Measurements from ENCODE around the gene OPTN. TPM values are rescaled to one million over a fixed set of nuclear protein-coding genes. Genes with fewer than 3 reads are reported as not detected.

Gene OPTN
- total and polyA plus RNA-seq, 2 of the 8 experiments (the other 6 are each of a cell fraction or from before 2014, with no cell fraction given), result 4.8 to 20.1 TPM

DNA sequence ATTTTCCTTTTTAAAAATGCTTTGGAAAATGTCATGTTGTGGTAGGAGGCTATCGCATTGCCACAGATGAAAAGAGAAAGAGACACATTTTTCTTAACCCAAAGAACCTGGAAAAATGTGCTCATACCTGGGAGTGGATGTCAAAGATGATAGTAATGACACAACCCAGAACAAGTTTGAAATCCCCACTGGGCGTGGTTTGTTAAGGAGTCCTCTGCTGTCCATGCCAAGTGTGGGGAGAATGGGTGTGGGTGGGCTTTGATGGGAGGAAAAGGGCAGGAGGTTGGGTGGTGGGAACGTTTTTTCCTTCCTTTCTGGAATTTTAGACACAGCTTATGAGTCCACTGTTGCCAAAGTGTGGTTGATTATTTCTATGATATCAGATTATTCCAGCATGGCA is 10.9 kb downstream of the OPTN start:
- H3K18ac ChIP-seq (ENCODE audit: extremely low read depth, low read length), result no peak overlapping the region
- H3K27me3 ChIP-seq (replicated peaks in 1 of 4; ENCODE audit: control insufficient read depth in 3 of 4, extremely low read depth in 1 of 4, insufficient read depth in 3 of 4, low read length in 3 of 4), result no peaks in the 10 kb centered on the region
- no peak overlapping the region for H3K56ac ChIP-seq (replicated peaks; ENCODE audit: insufficient read length, low read depth, low read length)
- no peak overlapping the region for H2BK20ac ChIP-seq (ENCODE audit: low read length)
- DNase-seq (ENCODE audit: low read depth in 1 of 2, low spot score in 2 of 2), result no peak
- H3K9ac ChIP-seq (replicated peaks in 1 of 4; ENCODE audit: extremely low read depth in 1 of 4, low read depth in 3 of 4, low read length in 3 of 4), result no peak overlapping the region
- no peaks in the 10 kb centered on the region for H4K20me1 ChIP-seq (replicated peaks in 1 of 2; ENCODE audit: control insufficient read depth in 1 of 2, insufficient read depth in 2 of 2, low read length in 2 of 2)
- H3K23me2 ChIP-seq (ENCODE audit: low read depth, low read length), result no peaks in the 10 kb centered on the region; the same call in 1 of the 2 replicates
- H3K4me1 ChIP-seq (replicated peaks in 1 of 4; ENCODE audit: control insufficient read depth in 3 of 4, insufficient read depth in 4 of 4, low read length in 3 of 4), result no peaks in the 10 kb centered on the region
- H3K9me3 ChIP-seq (ENCODE audit: insufficient read depth in 2 of 2, low read depth in 1 of 2, low read length in 1 of 2), result no peaks in the 10 kb centered on the region
- no peak overlapping the region for H3K27ac ChIP-seq (ENCODE audit: low read depth, low read length)
- TF ChIP-seq MAX (IDR thresholded peaks at IDR 0.05), result no peak
- no peak overlapping the region for H3K4me2 ChIP-seq (ENCODE audit: insufficient read depth in 1 of 2, low read depth in 2 of 2, low read length in 2 of 2)
- no peak for FAIRE-seq
- no peak overlapping the region for H2BK5ac ChIP-seq (ENCODE audit: low read depth, low read length)
- no peak overlapping the region for H4K8ac ChIP-seq (ENCODE audit: extremely low read depth, insufficient read depth, low read length)
- 89% methylated on average over 2 of the region's 3 CpGs; no CpG with 5 or more reads in 1 of the 2 experiments for WGBS, 2 experiments (ENCODE audit: extremely low coverage in 1 of 2, insufficient coverage in 1 of 2, insufficient read length in 1 of 2, insufficient replicate concordance in 2 of 2, low coverage in 1 of 2, low lambda C conversion rate in 2 of 2, missing lambda C conversion rate in 1 of 2)
- no peaks in the 10 kb centered on the region for H3K79me1 ChIP-seq (ENCODE audit: low read depth, low read length)
- no peak overlapping the region for H2BK120ac ChIP-seq (replicated peaks; ENCODE audit: low read depth, low read length)
- no peak overlapping the region for H3K14ac ChIP-seq (ENCODE audit: insufficient read length)
- ChIA-PET CTCF (ENCODE audit: partially characterized antibody) (no interaction called here), POLR2A (ENCODE audit: partially characterized antibody) (no interaction called here)
- H2AK5ac ChIP-seq (ENCODE audit: low read depth, low read length), result no peak overlapping the region
- H2AFZ ChIP-seq (ENCODE audit: low read length), result no peak overlapping the region
- no peak overlapping the region for H2BK12ac ChIP-seq (ENCODE audit: low read depth, low read length)
- H3K23ac ChIP-seq (ENCODE audit: insufficient read length), result no peak overlapping the region
- no peak overlapping the region for H2BK15ac ChIP-seq (ENCODE audit: low read length)
- no peak overlapping the region for H4K91ac ChIP-seq (replicated peaks; ENCODE audit: insufficient read length, low read length)
- H3K79me2 ChIP-seq (ENCODE audit: control insufficient read depth in 1 of 2, insufficient read depth in 2 of 2, low read length in 2 of 2), result no peaks in the 10 kb centered on the region
- no peak overlapping the region for H3K4me3 ChIP-seq (ENCODE audit: extremely low read depth in 1 of 4, insufficient read depth in 2 of 4, low read depth in 3 of 4, low read length in 4 of 4)
- no peak overlapping the region for H4K5ac ChIP-seq (ENCODE audit: insufficient read length, low read depth, low read length)
- H3K4ac ChIP-seq (replicated peaks; ENCODE audit: insufficient read length, low read depth, low read length), result no peak overlapping the region
- H3K36me3 ChIP-seq (ENCODE audit: control insufficient read depth in 2 of 4, insufficient read depth in 4 of 4, low read length in 3 of 4), result peaks cover 0 to 15% (median 5%) of the 10 kb centered on the region in 4 experiments; a peak in 3 of 8 replicates

Measured in H1 (cell line).